Uterus (tissue), 2 donors: Measurements from ENCODE around the gene PHYH.

Experiments used
- POLR2A ChIP-seq, 2 donors: fragments of 450-650 bp; IDR thresholded peaks; one replicate each; pipeline ENCODE4 v1.6.1; 2016; ENCODE audit warnings: antibody characterized with exemption in 2 of 2, mild to moderate bottlenecking in 1 of 2, moderate library complexity in 1 of 2
- TF ChIP-seq, protein P1 (sequence below), 4 experiments: fragments of 200-600 bp in 2 of 4; fragments of 450-650 bp in 2 of 4; sonication (generic) in 2 of 4; IDR thresholded peaks; one replicate each; pipeline ENCODE4 v1.5.1; 2016 to 2019; ENCODE audit warnings: antibody characterized with exemption in 4 of 4, mild to moderate bottlenecking in 2 of 4, moderate library complexity in 1 of 4

DNA sequence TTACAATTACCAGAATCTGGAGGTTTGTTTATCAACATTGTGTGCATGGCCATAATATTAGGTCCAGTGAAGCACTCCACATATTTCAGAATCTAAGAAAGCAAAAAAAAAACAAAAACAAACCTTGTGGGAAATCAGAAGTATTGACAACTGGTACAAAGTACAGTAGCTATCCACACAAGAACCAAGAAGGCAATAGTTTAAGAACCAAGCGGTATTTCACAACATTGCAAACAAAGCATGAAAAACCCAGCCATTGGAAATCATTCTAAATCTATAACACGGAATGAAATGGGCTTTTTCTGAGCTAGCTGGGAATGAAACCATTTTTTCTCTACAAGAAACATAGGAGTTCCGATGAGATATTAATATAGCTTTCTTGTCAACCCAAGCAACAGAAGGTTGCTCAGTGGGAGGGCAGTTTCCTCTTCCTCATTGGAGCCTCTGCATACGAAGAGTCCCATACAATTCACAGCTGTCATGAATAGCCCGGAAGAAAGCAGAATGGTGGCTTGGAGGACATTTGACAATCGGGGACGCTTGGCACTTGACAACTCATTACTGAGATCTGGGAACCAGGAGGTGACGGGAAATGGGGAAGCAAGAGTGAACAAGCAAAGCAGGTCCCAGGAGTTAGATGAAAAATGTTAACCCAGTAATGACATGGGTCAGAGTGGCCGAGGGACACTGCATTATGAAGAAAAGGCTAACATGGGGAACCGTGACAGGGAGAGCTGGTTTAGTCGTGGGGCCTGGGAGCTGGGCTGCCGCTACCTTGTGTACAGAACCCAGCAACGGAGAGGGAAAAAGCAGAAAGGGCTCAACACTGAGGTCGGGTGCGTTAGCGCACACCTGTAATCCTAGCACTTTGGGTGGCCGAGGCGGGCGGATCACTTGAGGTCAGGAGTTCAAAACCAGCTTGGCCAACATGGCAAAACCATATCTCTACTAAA is 7.8 kb downstream of the PHYH start:
- TF ChIP-seq, protein P1, sequence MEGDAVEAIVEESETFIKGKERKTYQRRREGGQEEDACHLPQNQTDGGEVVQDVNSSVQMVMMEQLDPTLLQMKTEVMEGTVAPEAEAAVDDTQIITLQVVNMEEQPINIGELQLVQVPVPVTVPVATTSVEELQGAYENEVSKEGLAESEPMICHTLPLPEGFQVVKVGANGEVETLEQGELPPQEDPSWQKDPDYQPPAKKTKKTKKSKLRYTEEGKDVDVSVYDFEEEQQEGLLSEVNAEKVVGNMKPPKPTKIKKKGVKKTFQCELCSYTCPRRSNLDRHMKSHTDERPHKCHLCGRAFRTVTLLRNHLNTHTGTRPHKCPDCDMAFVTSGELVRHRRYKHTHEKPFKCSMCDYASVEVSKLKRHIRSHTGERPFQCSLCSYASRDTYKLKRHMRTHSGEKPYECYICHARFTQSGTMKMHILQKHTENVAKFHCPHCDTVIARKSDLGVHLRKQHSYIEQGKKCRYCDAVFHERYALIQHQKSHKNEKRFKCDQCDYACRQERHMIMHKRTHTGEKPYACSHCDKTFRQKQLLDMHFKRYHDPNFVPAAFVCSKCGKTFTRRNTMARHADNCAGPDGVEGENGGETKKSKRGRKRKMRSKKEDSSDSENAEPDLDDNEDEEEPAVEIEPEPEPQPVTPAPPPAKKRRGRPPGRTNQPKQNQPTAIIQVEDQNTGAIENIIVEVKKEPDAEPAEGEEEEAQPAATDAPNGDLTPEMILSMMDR (IDR thresholded peaks at IDR 0.05), result no peak
- no peak for TF ChIP-seq POLR2A (IDR thresholded peaks at IDR 0.05)
